Measurements from ENCODE around the gene PTPN1.

GRCh38 chr20:50628853-50629669 lies 118.9 kb downstream of the PTPN1 start:
- no peak for TF ChIP-seq CTCF (IDR thresholded peaks at IDR 0.05)
- no peak for TF ChIP-seq EZH2 (IDR thresholded peaks at IDR 0.05)

All from neural progenitor cell (in vitro differentiated cells).